GM12878 (cell line): ENCODE data around the gene JOSD2. TPM values are rescaled to one million over a fixed set of nuclear protein-coding genes. Genes with fewer than 3 reads are reported as not detected.

Experiments
- ATAC-seq: fragments of 200-7000 bp; cut with Tn5 transposase; 3 replicates; pipeline ENCODE4 v1.9.1; 2020; ENCODE audit warnings: mild to moderate bottlenecking, moderate library complexity
- BruUV-seq: library from RNA; stranded (reverse); fragments of 400-500 nt; replicated peaks from 2 replicates; lab custom pipeline; 2021; lab: Mats Ljungman, UMichigan
- CTCF ChIA-PET: fragments of 300-600 bp; sonication (Branson Sonifier 250); formaldehyde crosslinking; extraction: SDS; loops from one replicate; lab custom pipeline; 2021; ENCODE audit warnings: inconsistent platforms; lab: Yijun Ruan, JAX
- POLR2A ChIA-PET: fragments of 350-600 bp; formaldehyde crosslinking; extraction: SDS; loops from one replicate; lab custom pipeline; 2021; ENCODE audit warnings: inconsistent platforms; lab: Charles Lee
- RAD21 ChIA-PET: fragments of 300-600 bp; sonication (Branson Sonifier 250); formaldehyde crosslinking; loops from one replicate; lab custom pipeline; 2023; ENCODE audit warnings: antibody characterized with exemption; ENCODE audit not compliant: unreplicated experiment; lab: Charles Lee
- SMC1A ChIA-PET: fragments of 300-600 bp; sonication (Branson Sonifier 250); formaldehyde crosslinking; loops from one replicate; lab custom pipeline; 2023; ENCODE audit not compliant: unreplicated experiment, uncharacterized antibody; lab: Charles Lee
- DNase-seq: peaks from one replicate; pipeline ENCODE4 v3.0.0-alpha.2; 2011; ENCODE audit warnings: low read depth, low spot score
- FAIRE-seq: peaks from 3 replicates; lab custom pipeline; 2011; peaks lifted over from hg19 to GRCh38; lab: Jason Lieb, UNC
- H2AFZ ChIP-seq: 2 replicates; pipeline ENCODE4 v1.6.0; 2011; ENCODE audit warnings: low read depth, low read length, control low read depth; ENCODE audit not compliant: control insufficient read depth
- H3K27ac ChIP-seq: 2 replicates; pipeline ENCODE4 v1.5.1; 2011; ENCODE audit warnings: control low read depth; ENCODE audit not compliant: control insufficient read depth, insufficient read depth
- H3K27me3 ChIP-seq, 2 experiments: replicated peaks in 1 of 2; 2 replicates each; pipeline versions ENCODE4 v1.6.0 to v1.6.1; 2011; ENCODE audit warnings: low read length in 1 of 2; ENCODE audit not compliant: control insufficient read depth in 2 of 2, insufficient read depth in 2 of 2
- H3K36me3 ChIP-seq, 2 experiments: 2 replicates each; pipeline ENCODE4 v1.5.1; 2011; ENCODE audit warnings: low read length in 1 of 2; ENCODE audit not compliant: control insufficient read depth in 2 of 2, insufficient read depth in 2 of 2
- H3K4me1 ChIP-seq: 2 replicates; pipeline ENCODE4 v1.6.1; 2011; ENCODE audit warnings: mild to moderate bottlenecking, low read length, moderate library complexity, mixed read lengths; ENCODE audit not compliant: control insufficient read depth, insufficient read depth
- H3K4me2 ChIP-seq: 2 replicates; pipeline ENCODE4 v1.6.0; 2011; ENCODE audit warnings: control low read depth; ENCODE audit not compliant: control insufficient read depth, insufficient read depth
- H3K4me3 ChIP-seq: fragments of 200-600 bp; sonication (generic); 2 replicates; pipeline ENCODE4 v1.5.1; 2016
- H3K79me2 ChIP-seq: 2 replicates; pipeline ENCODE4 v1.6.0; 2011; ENCODE audit warnings: low read length; ENCODE audit not compliant: control insufficient read depth, insufficient read depth
- H3K9ac ChIP-seq: 2 replicates; pipeline ENCODE4 v1.8.0; 2011; ENCODE audit warnings: low read length, control low read depth, mixed read lengths; ENCODE audit not compliant: control insufficient read depth, insufficient read depth
- H3K9me3 ChIP-seq: replicated peaks from 3 replicates; pipeline ENCODE4 v1.5.1; 2011; ENCODE audit warnings: mild to moderate bottlenecking, low read length; ENCODE audit not compliant: control insufficient read depth, insufficient read depth
- H4K20me1 ChIP-seq: 2 replicates; pipeline ENCODE4 v1.6.0; 2011; ENCODE audit not compliant: control insufficient read depth, insufficient read depth
- BACH1 ChIP-seq: fragments of 450-650 bp; IDR thresholded peaks from 2 replicates; pipeline ENCODE4 v1.6.1; 2017; ENCODE audit warnings: mild to moderate bottlenecking, borderline replicate concordance
- BHLHE40 ChIP-seq, 2 experiments: fragments of 450-650 bp in 1 of 2; IDR thresholded peaks; 2 replicates each; pipeline ENCODE4 v1.6.1; 2011 to 2017; ENCODE audit warnings: low read depth in 2 of 2, borderline replicate concordance in 1 of 2, improper control_type of control experiment in 1 of 2, low read length in 1 of 2, mild to moderate bottlenecking in 1 of 2
- CBFB ChIP-seq: IDR thresholded peaks from 2 replicates; pipeline ENCODE4 v1.6.1; 2016; ENCODE audit warnings: antibody characterized with exemption, low read depth
- EGR1 ChIP-seq, 2 experiments: IDR thresholded peaks; 1 replicate in 1 of 2; 2 replicates in 1 of 2; pipeline ENCODE4 v1.6.1; 2011 to 2012; ENCODE audit warnings: low read depth in 2 of 2, low read length in 2 of 2, borderline replicate concordance in 1 of 2, mild to moderate bottlenecking in 1 of 2, moderate library complexity in 1 of 2
- JUND ChIP-seq: IDR thresholded peaks from 2 replicates; pipeline ENCODE4 v1.6.1; 2012; ENCODE audit warnings: low read depth, mild to moderate bottlenecking, low read length, improper control_type of control experiment, moderate library complexity
- POLR2A ChIP-seq: IDR thresholded peaks from 2 replicates; pipeline ENCODE4 v1.6.1; 2011; ENCODE audit warnings: low read depth, mild to moderate bottlenecking, low read length
- RAD51 ChIP-seq: fragments of 450-650 bp; IDR thresholded peaks from 2 replicates; pipeline ENCODE4 v1.6.1; 2016; ENCODE audit warnings: moderate library complexity, mild to moderate bottlenecking, inconsistent platforms
- RB1 ChIP-seq: fragments of 450-650 bp; formaldehyde crosslinking; IDR thresholded peaks from 2 replicates; pipeline ENCODE4 v1.6.1; 2017; ENCODE audit warnings: mild to moderate bottlenecking, borderline replicate concordance
- SREBF1 ChIP-seq: IDR thresholded peaks from 2 replicates; pipeline ENCODE4 v1.6.1; 2012; ENCODE audit warnings: mild to moderate bottlenecking, low read length
- TCF3 ChIP-seq: IDR thresholded peaks from 2 replicates; pipeline ENCODE4 v1.6.1; 2012; ENCODE audit warnings: low read depth, mild to moderate bottlenecking, low read length, borderline replicate concordance; ENCODE audit not compliant: insufficient read depth
- ZBED1 ChIP-seq: IDR thresholded peaks from 2 replicates; pipeline ENCODE4 v1.6.1; 2016; ENCODE audit warnings: borderline replicate concordance
- ZBTB4 ChIP-seq: fragments of 450-650 bp; formaldehyde crosslinking; IDR thresholded peaks from 2 replicates; pipeline ENCODE4 v1.4.0; 2022; ENCODE audit warnings: mild to moderate bottlenecking, moderate library complexity
- WGBS: methylation state at CpG from one replicate; pipeline ENCODE4 v1.1.6; 2016; ENCODE audit warnings: low lambda C conversion rate; ENCODE audit not compliant: insufficient replicate concordance, insufficient coverage; ENCODE audit errors: missing lambda C conversion rate; 5-methylcytosine and 5-hydroxymethylcytosine counted together
- in situ Hi-C: fragments of 300-500 bp; cut with MboI; formaldehyde crosslinking; loops from 9 replicates; pipeline ENCODE4 v1.14.3; 2018; ENCODE audit warnings: mixed read lengths
- intact Hi-C: fragments of 100-400 bp; cut with micrococcal nuclease; formaldehyde crosslinking; loops from one replicate; pipeline ENCODE4 v1.14.2; 2022; ENCODE audit not compliant: unreplicated experiment
- polyA plus RNA-seq, 11 experiments: library from polyadenylated mRNA; depleted of rRNA in 4 of 11; unstranded in 6 of 11; stranded (reverse) in 5 of 11; fragments of >200 nt; fragmentation: Nextera tagmentation in 4 of 11; fragmentation: Illumina TruSeq in 1 of 11; extraction: Ambion mirVana in 4 of 11; extraction: Trizol in 1 of 11; gene quantifications; 1 replicate in 1 of 11; 2 replicates in 10 of 11; pipeline versions ENCODE4 v1.2.1 to v1.2.3, GENCODE V29; 2011 to 2016; ENCODE audit warnings: inconsistent platforms in 2 of 11, missing spikeins in 2 of 11, low read depth in 1 of 11
- total RNA-seq, 4 experiments: library from RNA; depleted of rRNA in 3 of 4; stranded (reverse); fragments of >200 nt in 3 of 4; fragmentation: Illumina TruSeq in 1 of 4; extraction: Trizol in 1 of 4; gene quantifications; 2 replicates each; pipeline versions ENCODE4 v1.2.1 to v1.2.3, GENCODE V29; 2013 to 2021

The JOSD2 gene
- total and polyA plus RNA-seq, 10 of the 15 experiments (the other 5 are each of a cell fraction or from before 2014, with no cell fraction given) = 0.91 to 26.7 (median 13.0) TPM

- intact Hi-C loops (no loop called here), in situ Hi-C loops (no loop called here)
- no peaks in the 10 kb centered on the region for H3K79me2 ChIP-seq
- no peaks in the 10 kb centered on the region for H3K27me3 ChIP-seq
- DNase-seq (no peak), ATAC-seq (no peak), FAIRE-seq (no peak)
- ChIA-PET SMC1A (no interaction called here), CTCF (no interaction called here), RAD21 (no interaction called here), POLR2A (no interaction called here)
- H3K4me2 ChIP-seq = no peak overlapping the region
- no peaks in the 10 kb centered on the region for H3K9me3 ChIP-seq
- no peaks in the 10 kb centered on the region for H4K20me1 ChIP-seq
- no peak overlapping the region for H3K4me3 ChIP-seq
- H3K27ac ChIP-seq = no peak overlapping the region
- H3K36me3 ChIP-seq = no peaks in the 10 kb centered on the region
- no TSS peak for BruUV-seq
- H3K4me1 ChIP-seq = no peaks in the 10 kb centered on the region
- WGBS = 91% methylated on average over 71 of the region's 87 CpGs
- H2AFZ ChIP-seq = no peak overlapping the region
- no peak for TF ChIP-seq CBFB
- peak; percentile 47; the same call in 1 of the 2 replicates for TF ChIP-seq POLR2A
- H3K9ac ChIP-seq = no peak overlapping the region
Measured at GRCh38 chr19:50518091-50519005, 7.4 kb upstream of the JOSD2 start.

GRCh38 chr19:50517704-50518075 lies 6.7 kb upstream of the JOSD2 start:
- Histone ChIP-seq H3K79me2 (no peaks in the 10 kb centered on the region), H3K4me1 (no peaks in the 10 kb centered on the region), H3K27ac (no peak overlapping the region), H3K27me3 (no peaks in the 10 kb centered on the region), H3K36me3 (no peaks in the 10 kb centered on the region), H3K4me3 (no peak overlapping the region), H3K9ac (no peak overlapping the region)
- CTCF ChIA-PET = no interaction called here
- RAD21 ChIA-PET = no interaction called here
- ATAC-seq (no peak), DNase-seq (no peak), FAIRE-seq (no peak)
- SMC1A ChIA-PET = no interaction called here
- POLR2A ChIA-PET = no interaction called here
- in situ Hi-C loops = no loop called here
- BruUV-seq = no TSS peak
- TF ChIP-seq BACH1 (no peak), SREBF1 (no peak), RB1 (no peak), JUND (no peak), ZBTB4 (no peak), EGR1 (IDR thresholded peaks at IDR 0.05; ENCODE audit: borderline replicate concordance in 1 of 2, low read depth in 2 of 2, low read length in 2 of 2) (no peak), TCF3 (no peak), RAD51 (no peak), ZBED1 (no peak), BHLHE40 (IDR thresholded peaks at IDR 0.05; ENCODE audit: borderline replicate concordance in 1 of 2, low read depth in 2 of 2, low read length in 1 of 2) (no peak)
- TF ChIP-seq, all 136 proteins: peak for 0
- no peak overlapping the region for H2AFZ ChIP-seq
- intact Hi-C loops = no loop called here
- H4K20me1 ChIP-seq = no peaks in the 10 kb centered on the region
- H3K9me3 ChIP-seq = no peaks in the 10 kb centered on the region
- no peak overlapping the region for H3K4me2 ChIP-seq
- 93% methylated on average over 22 of the region's 37 CpGs for WGBS
